T follicular helper cell (primary cell): ENCODE measurements around the gene C9orf85.
"Not testable (repeated sequence)": the region's sequence is repeated elsewhere in the genome, so short reads cannot be mapped to it uniquely, and the experiment has no call there.

Experiments
- DNase-seq: peaks from one replicate; pipeline ENCODE4 v3.0.0-alpha.2; 2020; ENCODE audit warnings: low read depth

Gene C9orf85

DNA sequence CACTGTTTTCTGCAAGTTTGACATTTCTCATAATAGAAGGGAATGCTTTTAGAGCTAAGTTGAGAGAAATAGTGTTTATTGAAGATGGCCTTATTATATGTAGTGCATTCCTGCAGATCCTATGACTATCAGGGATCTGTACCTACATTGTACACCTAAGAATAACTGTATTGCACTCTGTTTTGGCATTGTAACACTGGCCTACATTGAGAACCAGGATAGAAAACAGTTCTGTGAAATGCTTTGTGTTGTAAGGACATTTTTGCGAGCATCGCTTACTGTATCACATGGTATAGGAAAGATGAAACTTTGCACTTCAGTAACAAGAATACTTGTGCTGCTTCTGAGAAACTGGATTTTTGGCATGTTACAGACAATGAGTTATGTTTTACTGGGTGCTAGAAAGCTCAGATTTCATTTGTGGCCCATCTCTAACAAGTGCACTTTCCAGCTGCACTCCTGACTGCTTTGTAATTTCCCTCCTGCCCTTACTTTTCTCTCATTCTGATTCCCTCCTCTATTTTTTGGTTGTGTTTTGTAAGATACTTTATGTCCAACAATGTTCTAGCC lies 30.6 kb downstream of the C9orf85 start:
- no peak for DNase-seq

DNA sequence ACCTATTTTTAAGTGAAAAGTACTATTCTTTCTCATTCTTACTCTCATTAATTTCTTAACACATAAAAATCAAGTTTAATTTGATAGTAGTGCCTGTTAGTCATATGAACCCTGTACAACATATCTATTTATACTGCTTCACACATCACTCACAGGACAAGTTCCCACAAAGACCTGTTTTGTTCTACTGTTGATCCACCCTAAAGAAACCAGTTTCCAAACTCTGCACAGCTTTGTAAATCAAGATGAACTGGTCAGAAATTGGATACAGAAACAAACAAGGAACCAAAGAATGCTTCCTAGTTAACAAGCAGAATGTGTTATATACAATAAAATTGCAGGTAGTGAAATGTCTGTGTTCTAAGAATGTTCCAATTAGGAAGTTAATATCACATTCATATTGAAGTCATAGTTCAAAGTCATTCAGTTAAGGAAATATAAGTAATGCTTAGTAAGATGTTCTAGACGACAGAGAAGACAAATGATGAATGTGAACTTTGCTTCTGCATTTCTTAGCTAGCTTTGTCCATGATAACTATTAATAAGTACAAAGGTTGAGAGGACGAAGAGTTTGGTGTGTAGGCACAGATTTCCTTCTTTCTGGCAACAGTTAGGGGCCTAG lies 33.4 kb downstream of the C9orf85 start:
- no peak for DNase-seq

DNA sequence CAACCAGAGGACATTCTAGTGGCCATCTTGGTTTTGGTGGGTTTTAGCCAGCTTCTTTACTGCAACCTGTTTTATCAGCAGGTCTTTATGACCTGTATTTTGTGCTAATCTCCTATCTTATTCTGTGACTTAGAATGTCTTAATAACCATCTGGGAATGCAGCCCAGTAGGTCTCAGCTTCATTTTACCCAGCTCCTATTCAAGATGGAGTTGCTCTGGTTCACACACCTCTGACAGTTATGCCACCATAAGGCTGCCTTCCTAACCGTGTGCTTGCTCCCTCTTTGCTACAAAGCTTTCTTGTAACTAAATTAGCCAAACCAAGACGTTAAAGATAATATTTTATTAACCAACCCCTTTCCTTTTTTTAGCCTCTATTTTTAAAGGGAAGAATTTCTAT lies 43.2 kb downstream of the C9orf85 start:
- not testable (repeated sequence) for DNase-seq

DNA sequence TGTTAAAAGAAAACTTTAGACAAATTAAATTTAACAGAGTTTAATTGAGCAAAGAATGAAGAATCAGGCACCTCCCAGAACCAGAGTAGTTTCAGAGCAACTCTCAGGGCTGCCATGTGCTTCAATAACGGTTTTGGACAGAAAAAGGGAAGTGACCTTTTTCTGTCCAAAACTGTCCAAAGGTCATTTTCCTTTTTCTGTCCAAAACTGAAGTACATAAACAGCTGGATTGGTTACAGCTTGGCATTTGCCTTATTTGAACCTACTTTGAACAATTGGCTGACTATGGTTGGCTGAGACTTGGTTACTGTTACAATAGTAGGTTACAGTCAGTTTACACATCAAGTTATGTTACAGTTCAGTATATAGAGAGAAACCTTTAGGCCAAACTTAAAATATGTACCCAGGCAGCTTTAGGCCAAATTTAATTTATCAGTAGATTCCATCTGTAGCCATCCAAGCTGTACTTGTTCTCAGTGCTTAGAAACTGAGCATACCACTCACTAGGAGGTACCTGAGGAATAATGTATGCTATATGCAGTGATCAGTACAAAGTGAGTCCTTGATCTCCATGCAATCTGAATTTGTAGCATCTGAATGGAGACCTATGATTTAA lies 44.0 kb downstream of the C9orf85 start:
- DNase-seq = no peak

GRCh38 chr9:71962328-71962727 lies 50.9 kb downstream of the C9orf85 start:
- DNase-seq = no peak

GRCh38 chr9:71963471-71963996 lies 52.1 kb downstream of the C9orf85 start:
- not testable (repeated sequence) for DNase-seq

GRCh38 chr9:71965403-71965802 lies 54.0 kb downstream of the C9orf85 start:
- no peak for DNase-seq

- DNase-seq = no peak
These were observed 55.2 kb downstream of the C9orf85 start for GRCh38 chr9:71966601-71967000.

DNA sequence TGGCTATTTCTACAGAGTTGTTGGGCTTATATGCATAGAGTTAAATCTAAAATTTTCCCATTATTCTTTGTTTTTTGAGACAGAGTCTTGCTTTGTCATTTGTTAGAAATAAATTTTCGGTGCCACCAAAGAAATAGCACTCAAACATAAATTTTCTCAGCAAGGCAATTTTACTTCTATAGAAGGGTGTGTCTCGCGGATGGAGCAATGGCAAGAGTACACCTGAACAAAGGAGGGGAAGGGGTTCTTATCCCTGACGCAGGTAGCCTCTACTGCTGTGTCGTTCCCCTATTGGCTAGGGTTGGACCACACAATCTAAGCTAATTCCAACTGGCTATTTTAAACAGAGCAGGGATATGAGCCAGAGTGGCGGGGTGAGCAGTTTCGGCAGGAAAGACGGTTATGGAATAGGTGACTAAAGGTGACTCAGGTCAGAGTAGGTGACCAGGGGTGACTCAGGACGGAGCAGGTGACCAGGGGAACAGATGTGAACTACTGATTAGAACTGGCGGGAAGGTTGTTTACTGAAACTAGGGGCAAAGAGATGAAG lies 57.2 kb downstream of the C9orf85 start:
- DNase-seq = no peak

DNA sequence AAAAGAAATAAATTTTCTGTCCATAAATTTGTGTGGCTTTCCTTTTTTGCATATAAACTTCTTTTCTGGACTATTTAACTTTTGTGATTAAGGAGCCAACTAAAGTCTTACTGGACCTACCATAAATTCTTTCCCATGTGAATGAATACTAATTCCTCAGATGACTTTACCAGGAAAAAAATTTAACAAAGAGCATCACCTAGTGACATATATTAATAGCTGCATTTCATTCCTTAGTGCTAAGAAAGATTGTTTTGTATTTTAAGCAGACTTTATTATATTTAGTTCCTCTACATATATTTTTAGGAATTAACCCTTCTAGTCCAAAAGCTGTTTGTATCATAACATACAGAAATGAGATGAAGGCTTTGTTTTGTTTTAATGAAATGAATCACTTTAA lies 64.4 kb downstream of the C9orf85 start:
- no peak for DNase-seq

GRCh38 chr9:71977003-71977402 lies 65.6 kb downstream of the C9orf85 start:
- no peak for DNase-seq

DNA sequence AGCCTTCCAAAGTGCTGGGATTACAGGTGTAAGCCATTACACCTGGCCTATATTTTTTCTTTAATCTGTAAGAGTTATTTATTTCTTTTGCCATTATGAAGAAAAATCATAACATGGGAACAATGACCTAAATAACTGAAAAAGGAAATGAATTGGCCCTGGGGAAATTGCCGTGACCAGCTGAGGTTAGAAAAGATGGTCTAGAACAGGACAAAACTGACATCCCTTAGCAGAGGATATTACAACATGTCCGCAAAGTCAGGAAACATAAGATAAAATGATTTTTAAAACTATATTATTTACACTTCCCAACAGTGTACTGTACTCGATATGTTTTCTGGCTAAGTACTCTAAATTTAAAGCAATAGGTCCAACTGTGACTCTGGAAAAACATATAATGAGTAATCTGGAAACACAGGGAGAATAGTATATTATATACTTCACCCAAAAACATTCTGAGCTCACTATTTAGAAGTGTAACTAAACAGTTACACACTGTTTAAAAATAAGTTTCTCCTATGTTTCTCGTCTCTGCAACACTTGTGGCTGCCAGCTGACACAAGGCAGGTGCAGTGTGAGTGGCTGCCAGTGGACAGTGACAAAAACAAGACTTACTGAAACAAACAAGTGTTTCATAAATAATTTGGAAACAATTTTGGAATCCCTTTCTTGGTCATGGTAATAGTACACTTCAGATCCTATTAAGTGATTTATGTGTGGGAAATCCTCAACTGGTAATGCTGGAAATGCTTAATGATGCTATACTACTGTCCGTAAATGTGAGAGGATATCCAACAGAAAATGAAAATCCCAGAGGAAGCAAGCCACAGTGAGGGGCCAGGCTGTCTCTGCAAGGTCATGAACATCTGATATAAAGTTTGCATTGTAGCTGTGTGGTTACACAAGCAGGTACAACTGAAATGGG lies 69.1 kb downstream of the C9orf85 start:
- DNase-seq = no peak

DNA sequence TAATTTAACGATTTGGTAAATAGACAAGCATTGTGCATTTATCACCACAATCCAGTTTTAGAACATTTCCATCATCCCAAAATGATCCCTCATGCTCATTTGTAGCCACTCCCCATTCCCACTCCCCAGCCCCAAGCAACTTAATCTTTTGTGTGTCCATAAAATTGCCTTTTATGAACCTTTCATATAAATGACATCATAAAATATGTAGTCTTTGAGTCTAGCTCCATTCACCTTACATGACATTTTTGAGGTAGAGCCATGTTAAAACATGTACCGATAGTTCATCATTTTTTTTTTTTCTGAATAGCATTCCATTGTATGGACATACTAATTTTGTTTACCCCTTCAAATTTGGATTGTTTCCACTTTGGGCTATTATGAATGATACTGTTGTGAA lies 70.5 kb downstream of the C9orf85 start:
- no peak for DNase-seq

- no peak for DNase-seq
These were observed 73.0 kb downstream of the C9orf85 start for GRCh38 chr9:71984403-71984802.

GRCh38 chr9:71984831-71985281 lies 73.4 kb downstream of the C9orf85 start:
- DNase-seq = no peak

- DNase-seq = no peak
These were observed 74.0 kb downstream of the C9orf85 start for GRCh38 chr9:71985297-71985911.

DNA sequence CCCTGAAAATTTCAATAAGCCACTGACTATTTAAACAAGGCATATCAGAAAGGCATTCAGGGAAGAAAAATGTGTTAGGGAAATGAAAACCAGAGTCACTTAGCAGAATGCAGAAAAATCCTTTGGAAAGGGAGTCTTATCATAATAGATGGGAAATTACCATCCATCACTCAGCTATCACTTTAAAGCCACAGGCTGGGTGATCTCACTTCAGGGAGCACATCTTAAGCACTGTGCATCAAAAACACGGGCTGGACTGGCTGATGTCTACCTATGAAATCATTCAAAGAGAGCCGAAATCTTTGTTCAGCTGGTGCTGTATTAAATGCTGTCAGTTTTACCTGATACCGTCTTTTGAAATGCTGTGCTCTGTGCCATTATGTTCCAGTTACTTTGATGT lies 75.5 kb downstream of the C9orf85 start:
- DNase-seq = no peak

GRCh38 chr9:71987471-71988371 lies 76.3 kb downstream of the C9orf85 start:
- no peak for DNase-seq

GRCh38 chr9:71990466-71990865 lies 79.0 kb downstream of the C9orf85 start:
- DNase-seq = no peak

DNA sequence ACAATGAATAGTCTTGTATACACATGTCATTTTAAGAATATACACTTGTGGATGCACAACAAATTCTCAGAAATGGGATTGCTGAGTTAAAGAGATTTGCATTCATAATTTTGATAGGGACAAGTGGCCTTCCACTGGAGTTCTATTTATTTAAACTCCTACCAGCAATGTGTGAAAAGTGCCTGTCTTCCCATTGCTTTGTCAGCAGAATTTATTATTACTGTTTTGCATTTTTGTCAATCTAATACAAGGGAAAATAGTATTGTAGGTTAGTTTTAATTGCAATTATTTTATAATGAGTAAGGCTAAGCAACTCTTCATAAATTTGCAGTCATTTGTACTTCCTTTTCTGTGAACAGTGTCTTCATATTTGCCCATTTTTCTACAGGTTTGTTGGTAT lies 94.0 kb downstream of the C9orf85 start:
- DNase-seq = no peak
